HEK293 (cell line): Measurements from ENCODE around the gene NELFE.

Experiments used
- BCL6B ChIP-seq: fragments of 450-650 bp; formaldehyde crosslinking; IDR thresholded peaks from 2 replicates; pipeline ENCODE4 v1.5.1; 2017; ENCODE audit warnings: missing biosample characterization, missing genetic modification characterization
- GFI1B ChIP-seq: fragments of 450-650 bp; formaldehyde crosslinking; IDR thresholded peaks from 2 replicates; pipeline ENCODE4 v1.5.1; 2016; ENCODE audit warnings: missing biosample characterization, missing genetic modification characterization
- GLI2 ChIP-seq: fragments of 450-650 bp; formaldehyde crosslinking; IDR thresholded peaks from 2 replicates; pipeline ENCODE4; 2017; ENCODE audit warnings: missing biosample characterization, missing genetic modification characterization, low read depth, borderline replicate concordance
- HIC1 ChIP-seq: fragments of 450-650 bp; formaldehyde crosslinking; IDR thresholded peaks from 2 replicates; pipeline ENCODE4 v1.5.1; 2016; ENCODE audit warnings: missing biosample characterization, missing genetic modification characterization
- HOXD13 ChIP-seq: sonication (generic); formaldehyde crosslinking; IDR thresholded peaks from 2 replicates; pipeline ENCODE4 v1.8.0; 2022; ENCODE audit warnings: missing genetic modification reagents, borderline replicate concordance
- KLF16 ChIP-seq: fragments of 450-650 bp; formaldehyde crosslinking; IDR thresholded peaks from 2 replicates; pipeline ENCODE4 v1.5.1; 2017; ENCODE audit warnings: missing biosample characterization, missing genetic modification characterization
- KLF8 ChIP-seq: fragments of 450-650 bp; formaldehyde crosslinking; IDR thresholded peaks from 2 replicates; pipeline ENCODE4 v1.5.1; 2016; ENCODE audit warnings: missing biosample characterization, missing genetic modification characterization
- OVOL3 ChIP-seq: fragments of 450-650 bp; formaldehyde crosslinking; IDR thresholded peaks from 2 replicates; pipeline ENCODE4 v1.5.1; 2016; ENCODE audit warnings: missing biosample characterization, missing genetic modification characterization
- PRDM1 ChIP-seq: fragments of 450-650 bp; formaldehyde crosslinking; IDR thresholded peaks from 2 replicates; pipeline ENCODE4; 2016; ENCODE audit warnings: missing biosample characterization, missing genetic modification characterization
- PRDM4 ChIP-seq: fragments of 450-650 bp; formaldehyde crosslinking; IDR thresholded peaks from 2 replicates; pipeline ENCODE4 v1.5.1; 2017; ENCODE audit warnings: missing biosample characterization, missing genetic modification characterization
- PRDM6 ChIP-seq: fragments of 450-650 bp; formaldehyde crosslinking; IDR thresholded peaks from 2 replicates; pipeline ENCODE4 v1.5.1; 2017; ENCODE audit warnings: missing biosample characterization, missing genetic modification characterization
- SALL2 ChIP-seq: fragments of 450-650 bp; formaldehyde crosslinking; IDR thresholded peaks from 2 replicates; pipeline ENCODE4 v1.5.0; 2017; ENCODE audit warnings: missing biosample characterization, mild to moderate bottlenecking, missing genetic modification characterization, borderline replicate concordance
- SCRT2 ChIP-seq: fragments of 450-650 bp; formaldehyde crosslinking; IDR thresholded peaks from 2 replicates; pipeline ENCODE4 v1.5.1; 2016; ENCODE audit warnings: missing biosample characterization, missing genetic modification characterization
- SETDB1 ChIP-seq: IDR thresholded peaks from one replicate; pipeline ENCODE4 v1.6.1; 2017; ENCODE audit warnings: mild to moderate bottlenecking, low read length, moderate library complexity, mixed read lengths; ENCODE audit not compliant: insufficient read length
- TRIM28 ChIP-seq: IDR thresholded peaks from 2 replicates; pipeline ENCODE4 v1.6.1; 2011; ENCODE audit warnings: low read length, control low read depth, borderline replicate concordance
- TSHZ1 ChIP-seq: fragments of 450-650 bp; formaldehyde crosslinking; IDR thresholded peaks from 2 replicates; pipeline ENCODE4 v1.5.1; 2016; ENCODE audit warnings: missing biosample characterization, missing genetic modification characterization, borderline replicate concordance
- ZBTB17 ChIP-seq: fragments of 450-650 bp; formaldehyde crosslinking; IDR thresholded peaks from 2 replicates; pipeline ENCODE4 v1.5.1; 2016; ENCODE audit warnings: missing biosample characterization, missing genetic modification characterization
- ZBTB7A ChIP-seq: fragments of 450-650 bp; formaldehyde crosslinking; IDR thresholded peaks from 2 replicates; pipeline ENCODE4 v1.5.1; 2016; ENCODE audit warnings: low read depth, missing biosample characterization, missing genetic modification characterization
- ZBTB8A ChIP-seq: fragments of 450-650 bp; formaldehyde crosslinking; IDR thresholded peaks from 2 replicates; pipeline ENCODE4 v1.5.1; 2016; ENCODE audit warnings: missing biosample characterization, missing genetic modification characterization
- ZNF138 ChIP-seq: fragments of 450-650 bp; formaldehyde crosslinking; IDR thresholded peaks from 2 replicates; pipeline ENCODE4 v1.5.1; 2016; ENCODE audit warnings: missing biosample characterization, missing genetic modification characterization, borderline replicate concordance
- ZNF501 ChIP-seq: fragments of 450-650 bp; formaldehyde crosslinking; IDR thresholded peaks from 2 replicates; pipeline ENCODE4 v1.5.1; 2016; ENCODE audit warnings: missing biosample characterization, missing genetic modification characterization
- ZNF521 ChIP-seq: fragments of 450-650 bp; formaldehyde crosslinking; IDR thresholded peaks from 2 replicates; pipeline ENCODE4 v1.5.1; 2017; ENCODE audit warnings: missing biosample characterization, mild to moderate bottlenecking, missing genetic modification characterization
- ZNF585B ChIP-seq: fragments of 450-650 bp; formaldehyde crosslinking; IDR thresholded peaks from 2 replicates; pipeline ENCODE4 v1.5.1; 2016; ENCODE audit warnings: missing biosample characterization, missing genetic modification characterization
- ZNF610 ChIP-seq: fragments of 450-650 bp; formaldehyde crosslinking; IDR thresholded peaks from 2 replicates; pipeline ENCODE4 v1.5.1; 2016; ENCODE audit warnings: missing biosample characterization, missing genetic modification characterization, borderline replicate concordance
- ZSCAN18 ChIP-seq: fragments of 450-650 bp; formaldehyde crosslinking; IDR thresholded peaks from 2 replicates; pipeline ENCODE4 v1.5.1; 2016; ENCODE audit warnings: missing biosample characterization, missing genetic modification characterization
- ZSCAN30 ChIP-seq: fragments of 450-650 bp; IDR thresholded peaks from 2 replicates; pipeline ENCODE4 v1.5.1; 2018; ENCODE audit warnings: missing biosample characterization, mild to moderate bottlenecking, missing genetic modification characterization, moderate library complexity

The NELFE gene

GRCh38 chr6:31958741-31959739 is at the start of gene NELFE, which contains the start of gene SKIC2 (continued):
- TF ChIP-seq ZSCAN18 (no peak), KLF8 (peak; percentile 92), ZSCAN30 (peak; percentile 76; the same call in 1 of the 2 replicates), SETDB1 (no peak), ZBTB8A (tag by site-specific recombination) (peak; percentile 86), ZNF585B (no peak), ZNF138 (tag by site-specific recombination) (no peak), HIC1 (no peak), PRDM6 (tag by site-specific recombination) (no peak), SALL2 (tag by site-specific recombination) (no peak), TRIM28 (no peak), HOXD13 (CRISPR knock-in tag) (no peak; the same call in 1 of the 2 replicates), BCL6B (tag by site-specific recombination) (no peak), GFI1B (no peak), ZNF521 (tag by site-specific recombination) (no peak), GLI2 (tag by site-specific recombination) (no peak; the same call in 1 of the 2 replicates), PRDM1 (no peak), KLF16 (tag by site-specific recombination) (peak; percentile 79), TSHZ1 (tag by site-specific recombination) (no peak), ZBTB17 (tag by site-specific recombination) (peak; percentile 99), PRDM4 (no peak; the same call in 1 of the 2 replicates), SCRT2 (tag by site-specific recombination) (peak; percentile 52), OVOL3 (tag by site-specific recombination) (peak; percentile 96), ZNF501 (peak; percentile 82), ZBTB7A (tag by site-specific recombination) (peak; percentile 87), ZNF610 (tag by site-specific recombination) (peak; percentile 32; the same call in 1 of the 2 replicates)
